GM12892 (cell line): Measurements from ENCODE around the gene CSNK2A1.

Experiments
- POLR2A ChIP-seq: IDR thresholded peaks from 2 replicates; pipeline ENCODE4 v1.6.1; 2011; ENCODE audit warnings: low read depth, low read length, control low read depth
- POLR2AphosphoS5 ChIP-seq: IDR thresholded peaks from 2 replicates; pipeline ENCODE4 v1.6.1; 2011; ENCODE audit warnings: low read depth, low read length, control low read depth

DNA sequence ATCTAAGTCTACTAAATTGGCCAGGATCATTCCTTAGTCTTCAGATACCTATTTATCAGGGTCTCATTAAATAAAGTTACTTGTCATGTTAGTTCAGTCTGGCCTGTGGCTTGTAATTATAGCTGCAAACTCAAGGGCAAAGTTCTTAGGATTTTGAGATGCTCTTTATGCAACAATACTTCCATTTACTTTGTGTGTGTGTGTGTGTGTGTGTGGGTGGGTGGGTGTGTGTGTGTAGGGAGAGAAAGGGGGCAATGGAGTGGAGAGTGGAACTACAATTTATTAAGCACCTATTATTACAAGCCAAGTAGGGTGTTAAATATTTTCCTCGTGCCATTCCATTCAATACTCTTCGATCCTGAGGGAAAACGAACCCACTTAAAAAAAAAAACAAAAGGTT lies 63.5 kb downstream of the CSNK2A1 start:
- TF ChIP-seq POLR2A = no peak
- no peak for TF ChIP-seq POLR2AphosphoS5
